HEK293T (cell line): ENCODE data around the gene ASXL1.

Source experiments
- BHLHE40 ChIP-seq: fragments of 450-650 bp; IDR thresholded peaks from 2 replicates; pipeline ENCODE4 v1.6.1; 2016; ENCODE audit warnings: mild to moderate bottlenecking, moderate library complexity, borderline replicate concordance
- FOXK2 ChIP-seq: fragments of 450-650 bp; IDR thresholded peaks from 2 replicates; pipeline ENCODE4 v1.6.1; 2016; ENCODE audit warnings: mild to moderate bottlenecking
- FOXM1 ChIP-seq: fragments of 450-650 bp; IDR thresholded peaks from 2 replicates; pipeline ENCODE4 v1.6.1; 2017; ENCODE audit warnings: mild to moderate bottlenecking, borderline replicate concordance
- HDGF ChIP-seq: fragments of 450-650 bp; IDR thresholded peaks from 2 replicates; pipeline ENCODE4 v1.6.1; 2017; ENCODE audit warnings: antibody characterized with exemption, borderline replicate concordance
- L3MBTL2 ChIP-seq: fragments of 450-650 bp; conservative IDR thresholded peaks from 2 replicates; pipeline ENCODE4 v1.6.1; 2016; ENCODE audit warnings: mild to moderate bottlenecking
- SUZ12 ChIP-seq: fragments of 450-650 bp; IDR thresholded peaks from 2 replicates; pipeline ENCODE4 v1.6.1; 2016; ENCODE audit warnings: mild to moderate bottlenecking
- ZNF384 ChIP-seq: fragments of 450-650 bp; IDR thresholded peaks from 2 replicates; pipeline ENCODE4 v1.6.1; 2016

GRCh38 chr20:32431457-32431856, 73.3 kb downstream of the ASXL1 start:
- TF ChIP-seq FOXM1 (no peak), HDGF (no peak), ZNF384 (no peak), FOXK2 (no peak), BHLHE40 (no peak), SUZ12 (no peak), L3MBTL2 (no peak)
